ENCODE data around the gene PIAS1. TPM values are rescaled to one million over a fixed set of nuclear protein-coding genes. Genes with fewer than 3 reads are reported as not detected.

The PIAS1 gene
- total and polyA plus RNA-seq, 2 donors (not counting 1 experiment from before 2014, with no cell fraction given), result 28.8 to 87.3 TPM

GRCh38 chr15:68018797-68019444, 35.2 kb upstream of the PIAS1 start:
- WGBS (ENCODE audit: insufficient coverage), result no CpG with 5 or more reads among the region's 5 CpGs
- CTCF ChIA-PET, result no interaction called here
- ATAC-seq (ENCODE audit: low read depth), result no peak

More at GRCh38 chr15:68018797-68019444, 35.2 kb upstream of the PIAS1 start:
- Histone ChIP-seq H3K27me3 (replicated peaks in 1 of 4; ENCODE audit: control extremely low read depth in 1 of 4, control insufficient read depth in 3 of 4, insufficient read depth in 4 of 4, low read length in 3 of 4) (peaks cover 0 to 6% (median 0%) of the 10 kb centered on the region in 4 experiments), H3K4me3 (ENCODE audit: control extremely low read depth in 1 of 5, extremely low read depth in 1 of 5, insufficient read depth in 1 of 5, low read depth in 2 of 5, low read length in 4 of 5) (no peak overlapping the region), H3K9ac (ENCODE audit: low read length) (no peak overlapping the region), H3K27ac (ENCODE audit: low read length in 2 of 2) (no peak overlapping the region), H3K4me1 (ENCODE audit: control insufficient read depth in 2 of 2, insufficient read depth in 2 of 2, low read length in 2 of 2) (no peaks in the 10 kb centered on the region), H3K79me2 (ENCODE audit: control insufficient read depth, insufficient read depth, low read length) (no peaks in the 10 kb centered on the region), H4K20me1 (ENCODE audit: control insufficient read depth, insufficient read depth, low read length, poor library complexity, severe bottlenecking) (no peaks in the 10 kb centered on the region), H3K36me3 (replicated peaks in 1 of 2; ENCODE audit: control extremely low read depth in 1 of 2, control insufficient read depth in 1 of 2, extremely low read depth in 1 of 2, insufficient read depth in 2 of 2, low read length in 1 of 2) (no peaks in the 10 kb centered on the region), H2AFZ (ENCODE audit: insufficient read depth, low read depth, low read length, poor library complexity, severe bottlenecking) (no peak overlapping the region), H3K4me2 (replicated peaks; ENCODE audit: low read depth, low read length, poor library complexity, severe bottlenecking) (no peak overlapping the region), H3K9me3 (ENCODE audit: control extremely low read depth in 1 of 3, control insufficient read depth in 2 of 3, insufficient read depth in 1 of 3, low read length in 2 of 3) (no peaks in the 10 kb centered on the region)
- POLR2A ChIA-PET, result no interaction called here
- no peak overlapping the region for H3K4me3 Mint-ChIP-seq
- no peak for DNase-seq
- TF ChIP-seq CTCF (IDR thresholded peaks at IDR 0.05) (no peak), EZH2 (IDR thresholded peaks at IDR 0.05; ENCODE audit: borderline replicate concordance, insufficient read depth, low read depth, low read length, poor library complexity, severe bottlenecking) (no peak)
- intact Hi-C loops (cut with micrococcal nuclease), result no loop called here
- H3K9me3 Mint-ChIP-seq (ENCODE audit: insufficient read depth), result no peaks in the 10 kb centered on the region
- peaks cover 9% of the 10 kb centered on the region for H3K27me3 Mint-ChIP-seq
- H3K4me1 Mint-ChIP-seq, result no peaks in the 10 kb centered on the region
- H3K27ac Mint-ChIP-seq, result no peak overlapping the region
